Urinary bladder (tissue), 4 donors: ENCODE results near the gene EPN2. TPM values are rescaled to one million over a fixed set of nuclear protein-coding genes. Genes with fewer than 3 reads are reported as not detected.

Source experiments
- DNase-seq: peaks from one replicate; pipeline ENCODE4 v3.0.0-alpha.2; 2015; ENCODE audit errors: extremely low spot score
- H3K27ac ChIP-seq: one replicate; pipeline ENCODE4 v1.5.1; 2013; ENCODE audit warnings: low read depth, mild to moderate bottlenecking, moderate library complexity
- H3K36me3 ChIP-seq: one replicate; pipeline ENCODE4 v1.6.1; 2013; ENCODE audit warnings: mild to moderate bottlenecking, moderate library complexity; ENCODE audit not compliant: insufficient read depth
- H3K4me1 ChIP-seq: one replicate; pipeline ENCODE4 v1.6.1; 2013; ENCODE audit warnings: mild to moderate bottlenecking, moderate library complexity; ENCODE audit not compliant: insufficient read depth
- H3K4me3 ChIP-seq: one replicate; pipeline ENCODE4 v1.5.1; 2013; ENCODE audit warnings: low read depth, low read length
- WGBS: extraction: QIAGEN DNeasy Blood & Tissue Kit; methylation state at CpG from one replicate; pipeline ENCODE4 v1.1.7; 2013; 5-methylcytosine and 5-hydroxymethylcytosine counted together
- polyA plus RNA-seq: library from polyadenylated mRNA; stranded (reverse); fragments of 200-250 nt; gene quantifications from one replicate; pipeline ENCODE4 v1.2.3, GENCODE V29; 2013
- total RNA-seq: library from RNA; depleted of rRNA; stranded (reverse); fragments of >200 nt; gene quantifications from one replicate; pipeline ENCODE4 v1.2.3, GENCODE V29; 2014
- donor health status: healthy with polysubstance abuse.
- donor health status: healthy.

The EPN2 gene
- total and polyA plus RNA-seq, 2 donors, result 40.3 to 46.2 TPM

DNA sequence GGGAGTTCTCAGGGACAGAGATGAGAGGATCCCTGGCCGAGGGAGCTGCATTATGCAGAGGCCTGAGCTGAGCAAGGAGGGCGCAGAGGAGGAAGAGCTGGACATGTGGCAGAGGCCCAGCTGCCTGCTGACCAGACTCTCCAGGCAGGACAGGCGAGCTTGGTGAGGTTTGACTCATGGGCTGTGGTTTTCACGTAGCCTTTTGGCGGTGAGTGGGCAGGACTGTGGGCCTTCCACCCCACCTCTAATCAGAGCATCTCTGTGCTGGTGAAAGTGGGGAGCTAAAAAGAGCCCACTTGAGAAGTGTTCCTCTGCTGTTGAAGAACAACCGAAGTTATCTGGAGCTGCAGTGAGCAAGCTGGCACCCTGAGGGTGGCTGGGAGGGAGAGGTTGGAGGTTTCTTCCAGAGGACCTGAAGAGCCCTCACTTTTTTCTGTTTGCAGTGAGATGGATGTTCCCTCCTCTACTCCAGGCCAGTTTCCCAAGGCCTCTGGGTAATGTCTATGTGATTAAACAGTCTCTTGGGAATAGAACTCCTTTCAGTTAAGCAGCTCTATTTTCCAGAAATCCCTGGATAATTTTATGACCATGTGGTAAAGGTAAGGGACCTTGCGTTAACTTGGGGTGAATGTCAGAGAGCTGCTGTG lies 11.9 kb downstream of the EPN2 start:
- Histone ChIP-seq H3K4me3 (no peak overlapping the region), H3K36me3 (no peaks in the 10 kb centered on the region), H3K4me1 (peaks cover 4% of the 10 kb centered on the region), H3K27ac (peak overlapping the region; percentile 24)
- WGBS, result 41% methylated on average over 7 of the region's 7 CpGs
- no peak for DNase-seq

DNA sequence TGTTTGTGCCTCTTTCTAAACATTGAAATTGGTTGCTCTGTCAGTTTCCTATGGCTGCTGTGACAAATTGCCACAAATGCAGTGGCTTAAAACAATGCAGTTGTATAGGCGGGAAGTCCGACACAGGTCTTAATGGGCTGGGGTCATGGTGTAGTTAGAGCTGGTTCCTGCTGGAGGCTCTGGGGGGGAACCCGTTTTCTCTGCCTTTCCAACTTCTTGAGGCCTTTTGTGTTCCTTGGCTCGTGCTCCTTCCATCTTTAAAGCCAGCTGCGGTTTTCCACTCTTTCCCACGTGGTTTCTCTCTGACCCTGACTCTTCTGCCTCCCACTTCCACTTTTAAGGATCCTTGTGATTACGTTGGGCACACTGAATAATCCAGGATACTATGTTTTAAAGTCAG lies 12.5 kb downstream of the EPN2 start:
- Histone ChIP-seq H3K27ac (no peak overlapping the region), H3K36me3 (no peaks in the 10 kb centered on the region), H3K4me3 (no peak overlapping the region), H3K4me1 (peaks cover 4% of the 10 kb centered on the region)
- WGBS, result 56% methylated on average over 7 of the region's 7 CpGs
- no peak for DNase-seq

DNA sequence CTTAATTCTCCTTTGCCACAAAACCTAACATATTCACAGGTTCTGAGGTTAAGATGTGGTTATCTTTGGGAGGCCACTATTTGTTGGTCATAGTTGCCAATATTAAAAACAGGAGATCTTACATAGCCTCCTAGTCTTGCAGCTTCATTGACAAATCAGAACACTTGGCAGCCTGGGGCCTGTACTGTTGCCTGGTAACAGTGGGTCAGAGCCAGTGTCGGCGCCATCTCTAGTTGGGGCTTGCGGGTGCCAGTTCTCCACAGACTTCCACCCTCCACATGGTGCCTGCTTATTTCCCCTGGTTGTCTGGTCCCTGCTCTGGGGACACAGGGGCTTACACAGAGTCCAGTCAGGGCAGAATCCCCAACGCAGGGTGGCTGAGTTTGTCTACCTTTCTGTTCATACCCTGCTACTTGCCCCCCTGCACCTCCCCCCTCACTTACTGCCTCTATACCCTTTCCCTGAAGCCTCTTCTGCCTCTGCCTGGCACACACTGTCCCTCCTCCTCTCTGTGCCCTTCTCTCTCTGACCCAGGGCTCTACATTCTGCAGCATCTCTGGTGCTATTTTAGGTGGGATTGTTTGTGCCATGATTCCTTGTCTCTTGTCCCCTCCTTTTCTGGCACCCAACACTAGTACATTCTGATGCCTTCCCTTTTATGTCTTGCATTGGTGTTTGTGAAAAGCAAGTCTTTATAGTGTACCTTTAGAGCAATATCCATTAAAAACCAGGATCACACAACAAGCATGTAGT lies 13.4 kb downstream of the EPN2 start:
- no peak for DNase-seq
- H3K4me3 ChIP-seq, result no peak overlapping the region
- peaks cover 4% of the 10 kb centered on the region for H3K4me1 ChIP-seq
- H3K27ac ChIP-seq, result no peak overlapping the region
- H3K36me3 ChIP-seq, result no peaks in the 10 kb centered on the region
- 63% methylated on average over 4 of the region's 4 CpGs for WGBS

DNA sequence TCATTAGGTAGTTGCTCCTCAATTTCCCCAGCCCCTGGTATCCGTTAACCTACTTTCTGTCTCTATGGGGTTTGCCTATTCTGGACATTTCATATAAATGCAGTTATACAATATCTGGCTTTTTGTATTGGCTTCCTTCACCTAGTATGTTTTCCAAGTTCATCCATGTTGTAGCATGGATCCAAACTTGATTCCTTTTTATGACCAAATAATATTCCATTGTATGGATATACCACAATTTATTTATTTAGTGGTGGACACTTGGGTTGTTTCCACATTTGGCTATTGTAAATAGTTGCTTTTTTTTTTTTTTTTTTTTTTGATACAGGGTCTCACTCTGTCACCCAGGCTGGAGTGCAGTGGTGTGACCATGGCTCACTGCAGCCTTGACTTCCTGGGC lies 15.9 kb downstream of the EPN2 start:
- 97% methylated on average over 1 of the region's 1 CpG for WGBS
- peaks cover 1% of the 10 kb centered on the region for H3K4me1 ChIP-seq

DNA sequence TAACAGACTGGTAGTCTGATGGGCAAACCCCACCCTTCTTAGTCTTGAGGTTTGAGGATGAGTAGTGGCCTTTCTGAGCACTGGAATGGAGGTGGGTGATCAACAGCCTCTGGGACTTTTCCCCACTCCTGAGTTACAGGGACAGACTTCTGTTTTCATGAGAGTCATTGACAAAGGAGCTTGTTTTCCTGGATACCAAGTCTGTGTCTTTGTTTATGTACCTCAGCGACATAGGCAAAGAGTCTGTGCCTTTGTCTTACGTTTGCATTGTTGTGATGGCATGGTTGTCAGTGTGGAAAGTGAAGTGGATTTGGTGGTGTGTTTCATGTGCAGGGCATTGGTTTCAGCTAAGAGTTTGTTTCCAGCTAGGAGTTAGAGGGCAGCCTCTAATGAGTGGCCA lies 17.5 kb downstream of the EPN2 start:
- WGBS, result 79% methylated on average over 2 of the region's 2 CpGs
- DNase-seq, result no peak
- H3K36me3 ChIP-seq, result no peaks in the 10 kb centered on the region
- no peak overlapping the region for H3K4me3 ChIP-seq
- H3K4me1 ChIP-seq, result peaks cover 1% of the 10 kb centered on the region
- H3K27ac ChIP-seq, result no peak overlapping the region

More for the DNA sequence above, 15.9 kb downstream of the EPN2 start:
- Histone ChIP-seq H3K4me3 (no peak overlapping the region), H3K36me3 (no peaks in the 10 kb centered on the region), H3K27ac (no peak overlapping the region)
- no peak for DNase-seq

DNA sequence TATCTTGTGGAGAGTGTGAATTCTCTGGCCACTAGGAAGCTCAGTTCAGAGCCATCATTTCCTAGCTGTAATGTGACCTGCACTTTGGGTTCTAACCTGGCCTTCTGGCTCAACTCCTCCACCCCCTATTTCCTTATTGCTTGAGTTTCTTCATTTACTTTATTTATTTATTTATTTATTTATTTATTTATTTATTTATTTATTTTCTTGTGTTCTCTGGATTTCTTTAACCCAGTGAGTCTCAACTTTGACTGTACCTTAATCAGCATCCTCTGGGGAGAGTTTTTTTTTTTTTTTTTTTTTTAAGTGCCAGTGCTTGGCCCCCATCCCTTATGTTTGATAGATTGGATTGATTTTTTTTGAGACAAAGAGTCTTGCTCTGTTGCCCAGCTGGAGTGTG lies 18.1 kb downstream of the EPN2 start:
- H3K4me1 ChIP-seq, result no peaks in the 10 kb centered on the region
- H3K4me3 ChIP-seq, result no peak overlapping the region
- no peak overlapping the region for H3K27ac ChIP-seq
- DNase-seq, result no peak
- no peaks in the 10 kb centered on the region for H3K36me3 ChIP-seq

DNA sequence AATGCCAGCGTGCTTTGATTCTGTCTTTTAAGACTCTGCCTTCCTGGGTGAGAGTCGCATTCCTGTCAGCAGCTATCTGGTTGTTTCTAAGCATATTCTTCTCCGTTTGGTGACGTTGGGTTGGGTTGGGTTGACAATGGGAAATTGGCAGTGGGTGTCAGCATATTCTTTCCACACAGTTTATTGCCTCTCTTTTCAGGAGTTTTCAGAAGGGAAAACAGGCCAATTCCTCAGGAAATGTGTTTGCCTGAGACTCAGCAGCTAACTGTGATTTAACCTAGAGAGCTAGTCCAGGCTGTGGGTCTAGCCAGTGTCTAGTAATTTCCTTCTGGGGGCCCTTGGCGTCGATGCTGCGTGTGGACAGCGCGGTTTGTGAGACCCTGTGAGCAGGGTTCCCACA lies 21.2 kb downstream of the EPN2 start:
- H3K27ac ChIP-seq, result no peak overlapping the region
- 85% methylated on average over 9 of the region's 9 CpGs for WGBS
- no peak overlapping the region for H3K4me3 ChIP-seq
- H3K4me1 ChIP-seq, result peaks cover 4% of the 10 kb centered on the region
- DNase-seq, result no peak
- no peaks in the 10 kb centered on the region for H3K36me3 ChIP-seq

DNA sequence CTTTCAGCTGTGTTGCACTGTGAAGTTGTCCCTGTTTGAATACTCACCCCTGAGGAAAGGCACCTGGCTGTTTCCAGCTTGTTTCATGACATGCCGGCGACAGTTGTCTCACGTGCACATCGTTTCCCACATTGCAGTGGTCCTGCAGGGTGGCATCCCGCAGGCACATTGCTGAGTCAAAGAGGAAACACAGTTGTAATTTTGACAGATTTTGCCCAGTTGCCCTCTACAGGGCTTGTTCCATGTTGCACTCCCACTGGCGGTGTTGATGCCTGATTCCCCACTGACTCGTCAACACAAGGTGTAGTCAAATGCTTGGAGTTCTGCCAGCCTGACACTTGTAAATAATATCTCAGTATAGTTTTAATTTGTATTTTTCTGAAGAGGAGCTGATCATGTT lies 23.8 kb downstream of the EPN2 start:
- Histone ChIP-seq H3K4me3 (no peak overlapping the region), H3K4me1 (peaks cover 4% of the 10 kb centered on the region), H3K27ac (no peak overlapping the region), H3K36me3 (no peaks in the 10 kb centered on the region)
- 73% methylated on average over 7 of the region's 7 CpGs for WGBS
- DNase-seq, result no peak

DNA sequence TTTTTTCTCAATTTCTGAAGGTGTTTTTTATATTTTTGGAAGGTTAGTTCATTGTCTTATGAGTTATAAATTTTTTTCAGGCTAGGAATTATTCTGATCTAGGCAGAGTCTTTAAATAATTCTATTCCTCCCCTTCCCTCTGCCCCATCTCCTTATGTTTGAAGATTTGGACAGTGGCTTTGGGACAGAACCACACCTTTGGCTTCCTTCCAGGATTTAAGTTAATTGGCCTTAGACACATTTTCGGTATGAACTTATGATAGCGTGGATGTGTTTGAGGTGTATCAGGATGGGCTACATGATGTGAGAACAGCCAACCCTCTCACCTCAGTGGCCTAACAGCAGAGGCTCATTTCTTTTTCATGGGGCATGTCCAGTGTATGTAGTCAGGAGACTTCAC lies 24.3 kb downstream of the EPN2 start:
- 59% methylated on average over 2 of the region's 2 CpGs for WGBS
- no peaks in the 10 kb centered on the region for H3K36me3 ChIP-seq
- DNase-seq, result no peak
- no peak overlapping the region for H3K4me3 ChIP-seq
- no peak overlapping the region for H3K27ac ChIP-seq
- H3K4me1 ChIP-seq, result peaks cover 4% of the 10 kb centered on the region

DNA sequence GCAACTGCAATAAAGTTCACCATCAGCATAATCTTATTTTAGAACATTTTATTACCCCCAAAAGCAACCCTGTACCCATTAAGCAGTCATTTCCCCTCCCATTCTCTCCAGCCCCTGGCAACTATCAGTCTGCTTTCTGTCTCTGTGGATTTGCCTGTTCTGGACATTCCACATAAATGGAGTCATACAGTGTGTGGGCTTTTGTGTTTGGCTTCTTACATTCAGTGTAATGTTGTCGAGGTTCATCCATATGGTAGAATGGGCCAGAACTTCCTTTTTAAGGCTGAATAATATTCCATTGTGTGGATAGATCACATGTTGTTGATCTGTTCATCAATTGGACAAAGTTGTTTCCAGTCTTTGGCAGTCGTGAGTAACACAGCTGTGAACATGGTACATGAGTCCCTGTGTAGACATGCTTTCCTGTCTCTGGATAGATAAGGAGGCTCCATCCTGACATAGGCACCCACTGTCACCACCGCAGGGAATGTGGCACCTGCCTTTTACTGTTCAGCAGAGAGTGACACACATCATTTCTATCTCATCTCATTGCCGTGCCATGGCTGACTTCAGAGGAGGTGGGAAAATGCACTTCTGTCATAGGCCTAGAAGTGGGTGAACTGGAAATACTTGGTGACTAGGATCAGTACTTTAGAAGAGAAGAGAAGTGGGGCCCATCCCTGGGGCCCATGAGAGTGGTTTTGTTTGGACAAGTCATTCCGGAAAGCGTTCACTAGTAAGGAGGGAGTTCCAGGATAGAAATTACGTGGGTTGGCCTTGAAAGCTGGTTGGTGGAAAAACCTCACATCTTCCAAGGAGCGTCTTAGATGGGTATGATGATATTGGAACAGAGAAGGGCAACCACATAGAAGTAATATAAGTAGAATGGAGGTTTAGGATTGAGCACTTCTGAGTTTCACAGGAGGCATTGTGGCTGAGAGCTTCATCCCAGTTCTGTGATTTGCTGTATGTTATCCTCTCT lies 25.8 kb downstream of the EPN2 start:
- no peaks in the 10 kb centered on the region for H3K36me3 ChIP-seq
- peak overlapping the region; percentile 43 for H3K27ac ChIP-seq
- peak; percentile 56 for DNase-seq
- WGBS, result 41% methylated on average over 8 of the region's 8 CpGs
- no peak overlapping the region for H3K4me3 ChIP-seq
- peaks cover 4% of the 10 kb centered on the region for H3K4me1 ChIP-seq

DNA sequence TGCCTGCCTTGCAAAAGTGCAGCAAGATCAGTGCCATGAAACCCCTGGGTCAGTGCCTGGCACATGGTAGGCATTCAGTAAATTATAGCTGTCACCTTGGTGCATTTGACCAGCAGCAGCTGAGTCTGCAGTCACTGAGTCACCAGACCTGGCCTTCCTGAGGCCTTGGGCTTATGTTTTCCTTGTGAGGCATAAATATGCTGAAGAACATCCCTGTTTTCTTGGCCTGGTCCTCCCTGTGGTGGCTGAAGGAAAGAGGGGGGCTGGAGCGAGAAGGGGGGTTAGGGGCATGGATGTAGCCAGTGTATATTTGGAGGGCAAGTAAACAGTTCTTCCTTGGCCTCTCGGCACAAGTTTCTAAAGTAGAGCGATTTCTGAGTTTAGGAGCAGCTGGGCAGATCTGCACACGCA lies 26.5 kb downstream of the EPN2 start:
- Histone ChIP-seq H3K27ac (peak overlapping the region; percentile 43), H3K4me1 (peaks cover 5% of the 10 kb centered on the region), H3K36me3 (no peaks in the 10 kb centered on the region), H3K4me3 (no peak overlapping the region)
- WGBS, result 21% methylated on average over 4 of the region's 4 CpGs
- DNase-seq, result no peak

DNA sequence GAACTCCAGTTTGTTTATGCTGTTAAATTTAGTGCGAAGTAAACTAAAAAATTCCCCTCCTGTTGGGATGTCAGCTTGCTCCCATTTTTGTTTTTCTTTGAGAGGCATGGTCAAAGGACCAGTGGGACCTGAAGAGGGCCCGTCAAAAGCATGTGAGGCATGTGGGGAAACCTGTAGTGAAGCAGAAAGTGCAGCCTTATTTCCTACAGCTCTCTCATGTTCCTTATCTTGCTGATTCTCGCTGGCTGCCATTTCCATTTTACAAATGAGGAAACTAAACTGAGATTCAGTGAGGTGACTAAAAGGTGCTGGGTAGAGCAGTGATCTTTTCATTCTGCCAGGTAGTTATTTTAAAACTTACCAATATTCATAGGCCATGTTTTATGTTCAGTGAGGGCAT lies 27.1 kb downstream of the EPN2 start:
- H3K4me1 ChIP-seq, result peaks cover 5% of the 10 kb centered on the region
- H3K27ac ChIP-seq, result peak overlapping the region; percentile 54
- no peaks in the 10 kb centered on the region for H3K36me3 ChIP-seq
- WGBS, result 29% methylated on average over 3 of the region's 3 CpGs
- no peak for DNase-seq
- H3K4me3 ChIP-seq, result no peak overlapping the region

DNA sequence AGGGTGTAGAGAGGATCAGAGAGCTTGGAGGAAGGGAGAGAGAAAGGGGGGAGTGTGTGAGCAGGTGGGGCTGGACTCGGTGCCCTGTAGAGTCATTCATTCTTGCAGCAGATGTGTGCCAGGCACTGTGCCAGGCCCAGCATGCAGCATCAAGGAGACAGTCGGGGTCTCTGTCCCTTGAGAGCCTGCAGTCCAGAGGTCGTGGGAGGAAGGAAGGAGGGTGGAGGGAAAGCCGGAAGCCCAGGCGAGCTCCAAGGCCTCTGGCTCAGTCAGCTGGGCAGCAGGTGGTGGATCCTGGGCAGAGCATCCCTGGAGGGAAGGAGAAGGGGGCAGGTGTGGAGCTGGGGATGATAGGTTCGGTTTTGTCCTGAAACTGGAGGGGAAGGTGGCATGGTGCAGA lies 27.5 kb downstream of the EPN2 start:
- H3K4me1 ChIP-seq, result peaks cover 5% of the 10 kb centered on the region
- WGBS, result 55% methylated on average over 6 of the region's 6 CpGs

More for the DNA sequence above, 27.5 kb downstream of the EPN2 start:
- no peak for DNase-seq
- H3K36me3 ChIP-seq, result no peaks in the 10 kb centered on the region
- H3K27ac ChIP-seq, result peak overlapping the region; percentile 54
- H3K4me3 ChIP-seq, result no peak overlapping the region
